ENCODE results near the gene SLC46A1. TPM values are rescaled to one million over a fixed set of nuclear protein-coding genes. Genes with fewer than 3 reads are reported as not detected.
A peak's percentile ranks its signal among the peaks of the same experiment; 100 is the strongest.

The SLC46A1 gene
- total and polyA plus RNA-seq, 2 donors (not counting 1 experiment from before 2014, with no cell fraction given), result 2.5 to 4.3 TPM

DNA sequence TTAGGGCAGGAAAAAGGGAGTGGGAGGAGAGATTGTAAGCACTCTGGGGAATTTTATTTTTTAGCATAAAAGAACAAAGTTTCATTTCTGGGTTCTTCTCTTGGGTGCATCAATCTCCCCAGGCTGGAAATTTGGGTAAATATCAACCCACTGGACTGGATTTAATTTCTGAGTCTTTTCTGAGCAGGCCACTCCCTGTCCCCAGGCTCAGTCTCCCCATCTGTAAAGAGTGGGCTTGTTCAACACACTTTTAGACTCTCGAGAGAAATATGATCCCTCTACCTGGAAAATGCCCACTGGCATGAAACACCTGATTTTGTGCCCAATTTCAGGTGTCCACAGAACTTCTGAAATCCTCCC is 35.3 kb downstream of the SLC46A1 start:
- H4K20me1 ChIP-seq (ENCODE audit: control insufficient read depth, insufficient read depth, low read length, poor library complexity, severe bottlenecking), result peaks cover 22% of the 10 kb centered on the region
- H3K27me3 ChIP-seq (replicated peaks in 1 of 4; ENCODE audit: control extremely low read depth in 1 of 4, control insufficient read depth in 3 of 4, insufficient read depth in 4 of 4, low read length in 3 of 4), result no peaks in the 10 kb centered on the region
- CTCF ChIA-PET, result interaction anchor here (1.0 to 3.8 kb wide), 2 partner anchors 12 to 46 kb away, joined by 3 to 19 read pairs; partner anchors contain the start of gene POLDIP2
- POLR2A ChIA-PET, result interaction anchor here (1.0 kb wide), 1 partner anchor 13 kb away, joined by 6 read pairs; the partner anchor contains the start of gene POLDIP2
- peak overlapping the region in 2 of 5 experiments; percentile 73 to 74 for H3K4me3 ChIP-seq (ENCODE audit: control extremely low read depth in 1 of 5, extremely low read depth in 1 of 5, insufficient read depth in 1 of 5, low read depth in 2 of 5, low read length in 4 of 5)
- peaks cover 14 to 23% of the 10 kb centered on the region in 2 donors for H3K4me1 ChIP-seq (ENCODE audit: control insufficient read depth in 2 of 2, insufficient read depth in 2 of 2, low read length in 2 of 2)
- intact Hi-C loops (cut with micrococcal nuclease), result loop anchor here (1.0 to 5.0 kb wide), 5 partner anchors 13 to 51 kb away; partner anchors contain the start of genes IFT20, POLDIP2, SLC46A1 and TMEM97
- no peaks in the 10 kb centered on the region for H3K9me3 ChIP-seq (ENCODE audit: control extremely low read depth in 1 of 3, control insufficient read depth in 2 of 3, insufficient read depth in 1 of 3, low read length in 2 of 3)
- Mint-ChIP-seq H3K27ac (peak overlapping the region; percentile 96), H3K27me3 (no peaks in the 10 kb centered on the region), H3K9me3 (ENCODE audit: insufficient read depth) (no peaks in the 10 kb centered on the region), H3K4me1 (peaks cover 22% of the 10 kb centered on the region), H3K4me3 (peak overlapping the region; percentile 99)
- peak overlapping the region; percentile 92 for H3K4me2 ChIP-seq (replicated peaks; ENCODE audit: low read depth, low read length, poor library complexity, severe bottlenecking)
- no peak for TF ChIP-seq EZH2 (IDR thresholded peaks at IDR 0.05; ENCODE audit: borderline replicate concordance, insufficient read depth, low read depth, low read length, poor library complexity, severe bottlenecking)
- TF ChIP-seq, protein P1, sequence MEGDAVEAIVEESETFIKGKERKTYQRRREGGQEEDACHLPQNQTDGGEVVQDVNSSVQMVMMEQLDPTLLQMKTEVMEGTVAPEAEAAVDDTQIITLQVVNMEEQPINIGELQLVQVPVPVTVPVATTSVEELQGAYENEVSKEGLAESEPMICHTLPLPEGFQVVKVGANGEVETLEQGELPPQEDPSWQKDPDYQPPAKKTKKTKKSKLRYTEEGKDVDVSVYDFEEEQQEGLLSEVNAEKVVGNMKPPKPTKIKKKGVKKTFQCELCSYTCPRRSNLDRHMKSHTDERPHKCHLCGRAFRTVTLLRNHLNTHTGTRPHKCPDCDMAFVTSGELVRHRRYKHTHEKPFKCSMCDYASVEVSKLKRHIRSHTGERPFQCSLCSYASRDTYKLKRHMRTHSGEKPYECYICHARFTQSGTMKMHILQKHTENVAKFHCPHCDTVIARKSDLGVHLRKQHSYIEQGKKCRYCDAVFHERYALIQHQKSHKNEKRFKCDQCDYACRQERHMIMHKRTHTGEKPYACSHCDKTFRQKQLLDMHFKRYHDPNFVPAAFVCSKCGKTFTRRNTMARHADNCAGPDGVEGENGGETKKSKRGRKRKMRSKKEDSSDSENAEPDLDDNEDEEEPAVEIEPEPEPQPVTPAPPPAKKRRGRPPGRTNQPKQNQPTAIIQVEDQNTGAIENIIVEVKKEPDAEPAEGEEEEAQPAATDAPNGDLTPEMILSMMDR (IDR thresholded peaks at IDR 0.05), result no peak
- peaks cover 8% of the 10 kb centered on the region for H3K79me2 ChIP-seq (ENCODE audit: control insufficient read depth, insufficient read depth, low read length)
- no peak for ATAC-seq (ENCODE audit: low read depth)
- 86% methylated on average over 1 of the region's 1 CpG for WGBS (ENCODE audit: insufficient coverage)
- H2AFZ ChIP-seq (ENCODE audit: insufficient read depth, low read depth, low read length, poor library complexity, severe bottlenecking), result peak overlapping the region; percentile 88
- no peak overlapping the region for H3K9ac ChIP-seq (ENCODE audit: low read length)
- H3K36me3 ChIP-seq (replicated peaks in 1 of 2; ENCODE audit: control extremely low read depth in 1 of 2, control insufficient read depth in 1 of 2, extremely low read depth in 1 of 2, insufficient read depth in 2 of 2, low read length in 1 of 2), result peaks cover 0 to 3% of the 10 kb centered on the region in 2 experiments
- H3K27ac ChIP-seq (ENCODE audit: low read length in 2 of 2), result peak overlapping the region; percentile 53 to 71
- DNase-seq, result no peak

DNA sequence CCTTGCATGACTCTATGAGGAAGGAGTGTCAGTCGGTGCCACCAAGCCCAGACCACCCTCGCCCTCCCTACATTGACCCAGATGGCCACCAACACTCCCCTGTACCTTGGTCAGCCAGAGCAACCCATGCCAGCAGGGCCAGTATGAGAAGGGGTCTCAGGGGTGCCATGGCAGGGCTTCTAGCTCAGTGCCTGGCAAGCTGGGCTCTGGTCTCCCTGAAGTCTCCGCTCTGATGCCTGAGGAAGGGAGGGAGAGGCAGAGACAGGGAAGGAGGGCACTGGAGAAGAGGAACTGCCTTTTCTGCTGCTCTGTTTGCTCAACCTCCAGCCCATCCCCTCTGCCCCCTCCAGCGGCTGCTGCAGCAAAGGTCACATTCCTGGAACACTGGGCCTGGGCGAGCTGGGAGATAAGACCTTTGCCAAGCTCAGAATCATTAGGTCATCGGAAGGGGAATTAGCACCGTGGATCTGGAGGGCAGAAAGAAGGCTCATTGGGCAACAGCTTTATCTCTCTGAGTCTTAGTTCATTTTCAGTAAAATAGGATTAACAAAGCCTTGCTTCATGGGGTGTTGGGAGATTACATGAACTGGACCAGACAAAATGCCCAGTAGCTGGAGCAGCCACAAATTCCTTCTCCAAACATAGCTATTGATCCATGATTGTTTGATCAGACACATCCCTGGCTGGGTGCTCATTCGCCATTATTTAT is 35.8 kb downstream of the SLC46A1 start, which contains the start of gene VTN:
Gene VTN, minus strand, starts transcription at position 273 of the 709 bp plus-strand sequence. Its CDS starts 104 bp downstream, at position 169.
- peak within 1 kb of the TSS; percentile 99 for H3K4me3 Mint-ChIP-seq
- intact Hi-C loops (cut with micrococcal nuclease), result loop anchor here (2.0 to 5.0 kb wide), 2 partner anchors 15 to 37 kb away; partner anchors contain the start of gene SLC46A1

More for the DNA sequence above, 35.8 kb downstream of the SLC46A1 start, which contains the start of gene VTN:
- ATAC-seq (ENCODE audit: low read depth) (no peak), DNase-seq (peak; percentile 26)
- TF ChIP-seq EZH2 (IDR thresholded peaks at IDR 0.05; ENCODE audit: borderline replicate concordance, insufficient read depth, low read depth, low read length, poor library complexity, severe bottlenecking), result no peak
- TF ChIP-seq, protein P1 (IDR thresholded peaks at IDR 0.05), result no peak
- Histone ChIP-seq H4K20me1 (ENCODE audit: control insufficient read depth, insufficient read depth, low read length, poor library complexity, severe bottlenecking) (peaks cover 22% of the 10 kb centered on the region), H3K4me3 (ENCODE audit: control extremely low read depth in 1 of 5, extremely low read depth in 1 of 5, insufficient read depth in 1 of 5, low read depth in 2 of 5, low read length in 4 of 5) (peak within 1 kb of the TSS in 4 of 5 experiments; percentile 73 to 81 (median 76)), H3K9me3 (ENCODE audit: control extremely low read depth in 1 of 3, control insufficient read depth in 2 of 3, insufficient read depth in 1 of 3, low read length in 2 of 3) (no peaks in the 10 kb centered on the region), H3K9ac (ENCODE audit: low read length) (peak within 1 kb of the TSS; percentile 71), H3K27ac (ENCODE audit: low read length in 2 of 2) (peak within 1 kb of the TSS; percentile 53 to 71), H3K27me3 (replicated peaks in 1 of 4; ENCODE audit: control extremely low read depth in 1 of 4, control insufficient read depth in 3 of 4, insufficient read depth in 4 of 4, low read length in 3 of 4) (no peaks in the 10 kb centered on the region), H3K4me2 (replicated peaks; ENCODE audit: low read depth, low read length, poor library complexity, severe bottlenecking) (peak within 1 kb of the TSS; percentile 92), H3K36me3 (replicated peaks in 1 of 2; ENCODE audit: control extremely low read depth in 1 of 2, control insufficient read depth in 1 of 2, extremely low read depth in 1 of 2, insufficient read depth in 2 of 2, low read length in 1 of 2) (peaks cover 0 to 3% of the 10 kb centered on the region in 2 experiments), H3K4me1 (ENCODE audit: control insufficient read depth in 2 of 2, insufficient read depth in 2 of 2, low read length in 2 of 2) (peaks cover 14 to 23% of the 10 kb centered on the region in 2 donors), H3K79me2 (ENCODE audit: control insufficient read depth, insufficient read depth, low read length) (peaks cover 8% of the 10 kb centered on the region), H2AFZ (ENCODE audit: insufficient read depth, low read depth, low read length, poor library complexity, severe bottlenecking) (peak within 1 kb of the TSS; percentile 88)
- POLR2A ChIA-PET, result interaction anchor here (1.0 kb wide), 1 partner anchor 13 kb away, joined by 6 read pairs; the partner anchor contains the start of gene POLDIP2
- Mint-ChIP-seq H3K27me3 (no peaks in the 10 kb centered on the region), H3K9me3 (ENCODE audit: insufficient read depth) (no peaks in the 10 kb centered on the region), H3K27ac (peak within 1 kb of the TSS; percentile 96), H3K4me1 (peaks cover 22% of the 10 kb centered on the region)
- CTCF ChIA-PET, result interaction anchor here (1.0 to 3.8 kb wide), 3 partner anchors 12 to 46 kb away, joined by 3 to 19 read pairs (median 3); partner anchors contain the start of gene POLDIP2
- WGBS (ENCODE audit: insufficient coverage), result 62% methylated on average over 7 of the region's 8 CpGs
